Esophagus squamous epithelium (tissue), 4 donors: Measurements from ENCODE around the gene CCDC85C.

Source experiments
- POLR2A ChIP-seq, 4 donors: fragments of 450-650 bp; IDR thresholded peaks; one replicate each; pipeline ENCODE4 v1.6.1; 2017; ENCODE audit warnings: antibody characterized with exemption in 4 of 4, mild to moderate bottlenecking in 4 of 4, moderate library complexity in 3 of 4
- TF ChIP-seq, protein P1 (sequence below), 6 experiments: fragments of 450-650 bp in 4 of 6; fragments of 200-600 bp in 2 of 6; sonication (generic) in 2 of 6; IDR thresholded peaks; one replicate each; pipeline ENCODE4 v1.5.1; 2016 to 2019; ENCODE audit warnings: antibody characterized with exemption in 6 of 6, mild to moderate bottlenecking in 4 of 6, moderate library complexity in 4 of 6

DNA sequence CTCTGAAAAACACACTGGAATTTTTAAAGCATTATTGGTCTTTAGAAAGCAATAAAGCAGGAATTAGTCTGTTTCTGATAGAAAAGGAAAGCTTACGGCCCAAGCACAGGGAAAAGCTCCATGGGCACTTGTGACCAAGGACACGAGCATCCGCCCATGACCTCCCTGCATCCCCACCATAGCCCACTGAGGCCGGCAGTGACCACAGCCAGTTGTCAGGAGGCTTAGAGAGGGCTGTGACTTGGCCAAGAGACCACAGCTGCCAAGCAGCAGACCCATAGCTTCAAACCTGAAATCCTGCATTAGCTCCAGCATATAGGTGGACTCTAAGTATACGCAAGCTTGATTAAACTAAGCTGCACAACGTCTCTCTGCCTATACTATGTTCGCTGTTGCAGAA, 132.3 kb downstream of the CCDC85C start:
- TF ChIP-seq, protein P1, sequence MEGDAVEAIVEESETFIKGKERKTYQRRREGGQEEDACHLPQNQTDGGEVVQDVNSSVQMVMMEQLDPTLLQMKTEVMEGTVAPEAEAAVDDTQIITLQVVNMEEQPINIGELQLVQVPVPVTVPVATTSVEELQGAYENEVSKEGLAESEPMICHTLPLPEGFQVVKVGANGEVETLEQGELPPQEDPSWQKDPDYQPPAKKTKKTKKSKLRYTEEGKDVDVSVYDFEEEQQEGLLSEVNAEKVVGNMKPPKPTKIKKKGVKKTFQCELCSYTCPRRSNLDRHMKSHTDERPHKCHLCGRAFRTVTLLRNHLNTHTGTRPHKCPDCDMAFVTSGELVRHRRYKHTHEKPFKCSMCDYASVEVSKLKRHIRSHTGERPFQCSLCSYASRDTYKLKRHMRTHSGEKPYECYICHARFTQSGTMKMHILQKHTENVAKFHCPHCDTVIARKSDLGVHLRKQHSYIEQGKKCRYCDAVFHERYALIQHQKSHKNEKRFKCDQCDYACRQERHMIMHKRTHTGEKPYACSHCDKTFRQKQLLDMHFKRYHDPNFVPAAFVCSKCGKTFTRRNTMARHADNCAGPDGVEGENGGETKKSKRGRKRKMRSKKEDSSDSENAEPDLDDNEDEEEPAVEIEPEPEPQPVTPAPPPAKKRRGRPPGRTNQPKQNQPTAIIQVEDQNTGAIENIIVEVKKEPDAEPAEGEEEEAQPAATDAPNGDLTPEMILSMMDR (IDR thresholded peaks at IDR 0.05): no peak
- no peak for TF ChIP-seq POLR2A (IDR thresholded peaks at IDR 0.05)
